NB4 (cell line): ENCODE results near the gene WNK1.

Experiments
- MYC ChIP-seq: IDR thresholded peaks from 2 replicates; pipeline ENCODE4 v1.6.1; 2011; ENCODE audit warnings: low read depth, low read length
- POLR2A ChIP-seq: IDR thresholded peaks from 2 replicates; pipeline ENCODE4 v1.6.1; 2011; ENCODE audit warnings: mild to moderate bottlenecking; ENCODE audit not compliant: insufficient read length; ENCODE audit errors: extremely low read depth
- TF ChIP-seq, protein P1 (sequence below): IDR thresholded peaks from one replicate; pipeline ENCODE4 v1.5.1; 2012; ENCODE audit warnings: low read depth, low read length
- TF ChIP-seq, protein P2 (sequence below): IDR thresholded peaks from 2 replicates; pipeline ENCODE4 v1.6.1; 2011; ENCODE audit warnings: low read depth, low read length

DNA sequence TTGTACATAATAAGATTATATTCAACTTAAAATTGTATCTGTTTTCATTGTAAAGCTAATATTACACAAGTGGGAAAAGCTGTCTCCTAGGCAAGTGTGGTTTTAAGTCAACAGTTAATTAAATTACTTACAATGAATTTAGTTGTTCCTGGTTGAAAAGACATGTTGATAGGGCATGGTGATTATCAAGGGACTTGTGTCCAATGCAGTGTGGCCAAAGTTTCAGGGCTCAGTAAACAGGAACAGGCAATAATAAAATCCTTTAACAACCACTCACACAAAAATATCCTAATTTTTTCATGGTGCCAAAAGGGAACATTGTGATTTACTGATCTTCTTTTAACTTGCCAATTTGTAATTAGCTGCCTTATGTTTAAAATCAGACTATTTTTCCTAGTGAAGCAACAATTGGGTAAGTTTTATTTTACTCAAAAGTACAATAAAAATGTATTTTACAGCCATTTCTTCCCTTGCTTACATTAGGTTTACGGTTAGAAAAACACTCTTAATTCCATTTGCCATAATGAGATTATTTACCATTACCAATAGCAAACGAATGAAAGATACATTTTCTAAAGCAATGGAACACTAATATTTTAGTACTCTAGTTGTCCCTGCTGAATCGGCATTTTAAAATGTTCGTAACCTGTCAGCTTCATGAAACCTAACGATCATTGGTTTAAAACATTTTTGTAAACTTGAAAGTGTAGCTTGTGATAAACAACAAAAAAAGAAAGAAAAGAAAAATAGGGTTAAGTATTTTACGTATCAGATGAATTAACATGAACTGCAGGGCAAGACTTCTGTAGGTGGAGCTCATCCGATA is 1.8 kb upstream of the WNK1 start:
- TF ChIP-seq, protein P1, sequence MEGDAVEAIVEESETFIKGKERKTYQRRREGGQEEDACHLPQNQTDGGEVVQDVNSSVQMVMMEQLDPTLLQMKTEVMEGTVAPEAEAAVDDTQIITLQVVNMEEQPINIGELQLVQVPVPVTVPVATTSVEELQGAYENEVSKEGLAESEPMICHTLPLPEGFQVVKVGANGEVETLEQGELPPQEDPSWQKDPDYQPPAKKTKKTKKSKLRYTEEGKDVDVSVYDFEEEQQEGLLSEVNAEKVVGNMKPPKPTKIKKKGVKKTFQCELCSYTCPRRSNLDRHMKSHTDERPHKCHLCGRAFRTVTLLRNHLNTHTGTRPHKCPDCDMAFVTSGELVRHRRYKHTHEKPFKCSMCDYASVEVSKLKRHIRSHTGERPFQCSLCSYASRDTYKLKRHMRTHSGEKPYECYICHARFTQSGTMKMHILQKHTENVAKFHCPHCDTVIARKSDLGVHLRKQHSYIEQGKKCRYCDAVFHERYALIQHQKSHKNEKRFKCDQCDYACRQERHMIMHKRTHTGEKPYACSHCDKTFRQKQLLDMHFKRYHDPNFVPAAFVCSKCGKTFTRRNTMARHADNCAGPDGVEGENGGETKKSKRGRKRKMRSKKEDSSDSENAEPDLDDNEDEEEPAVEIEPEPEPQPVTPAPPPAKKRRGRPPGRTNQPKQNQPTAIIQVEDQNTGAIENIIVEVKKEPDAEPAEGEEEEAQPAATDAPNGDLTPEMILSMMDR = no peak
- TF ChIP-seq, protein P2, sequence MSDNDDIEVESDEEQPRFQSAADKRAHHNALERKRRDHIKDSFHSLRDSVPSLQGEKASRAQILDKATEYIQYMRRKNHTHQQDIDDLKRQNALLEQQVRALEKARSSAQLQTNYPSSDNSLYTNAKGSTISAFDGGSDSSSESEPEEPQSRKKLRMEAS = no peak
- TF ChIP-seq POLR2A (no peak), MYC (no peak)
